Measurements from ENCODE around the gene MALRD1. TPM values are rescaled to one million over a fixed set of nuclear protein-coding genes. Genes with fewer than 3 reads are reported as not detected.

MALRD1 gene
- total RNA-seq, 2 experiments from 2014 or later: 0.29 to 0.41 TPM

- CTCF ChIA-PET: no interaction called here
- ATAC-seq (no peak), DNase-seq (no peak)
- no peak for TF ChIP-seq CTCF (IDR thresholded peaks at IDR 0.05)
- POLR2A ChIA-PET: no interaction called here
- no peak overlapping the region for H3K4me3 Mint-ChIP-seq
- H3K27ac Mint-ChIP-seq: no peak overlapping the region
- no peaks in the 10 kb centered on the region for H3K27me3 Mint-ChIP-seq
- H3K36me3 Mint-ChIP-seq (ENCODE audit: low read depth): no peaks in the 10 kb centered on the region
- H3K9me3 Mint-ChIP-seq: no peaks in the 10 kb centered on the region
- H3K4me1 Mint-ChIP-seq (ENCODE audit: low read depth): no peaks in the 10 kb centered on the region
- intact Hi-C loops (cut with micrococcal nuclease): no loop called here
These were observed 558.4 kb downstream of the MALRD1 start for GRCh38 chr10:19606968-19607367.

DNA sequence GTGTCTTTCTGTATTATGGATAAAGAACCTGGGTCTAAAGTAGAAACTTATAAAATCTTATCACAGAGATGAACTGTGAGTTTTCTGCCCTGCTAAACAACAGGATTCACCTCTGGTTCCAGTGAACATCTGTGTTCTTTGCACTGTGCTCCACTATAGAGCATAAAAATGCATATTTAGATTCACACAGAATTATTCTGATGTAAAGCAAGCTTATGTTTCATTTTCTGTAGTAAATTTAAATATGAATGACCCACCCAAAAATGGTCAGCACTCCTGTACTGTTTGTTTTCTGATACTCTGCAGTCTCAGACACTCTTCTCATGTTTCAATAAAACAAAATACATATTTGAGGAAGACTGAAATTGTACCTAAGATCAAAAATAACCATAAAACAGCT lies 563.2 kb downstream of the MALRD1 start:
- no peak for TF ChIP-seq CTCF (IDR thresholded peaks at IDR 0.05)
- Mint-ChIP-seq H3K4me3 (no peak overlapping the region), H3K27ac (no peak overlapping the region), H3K4me1 (ENCODE audit: low read depth) (no peaks in the 10 kb centered on the region), H3K36me3 (ENCODE audit: low read depth) (no peaks in the 10 kb centered on the region), H3K9me3 (no peaks in the 10 kb centered on the region), H3K27me3 (no peaks in the 10 kb centered on the region)
- no peak for ATAC-seq
- intact Hi-C loops (cut with micrococcal nuclease): no loop called here
- no peak for DNase-seq
- ChIA-PET POLR2A (no interaction called here), CTCF (no interaction called here)

DNA sequence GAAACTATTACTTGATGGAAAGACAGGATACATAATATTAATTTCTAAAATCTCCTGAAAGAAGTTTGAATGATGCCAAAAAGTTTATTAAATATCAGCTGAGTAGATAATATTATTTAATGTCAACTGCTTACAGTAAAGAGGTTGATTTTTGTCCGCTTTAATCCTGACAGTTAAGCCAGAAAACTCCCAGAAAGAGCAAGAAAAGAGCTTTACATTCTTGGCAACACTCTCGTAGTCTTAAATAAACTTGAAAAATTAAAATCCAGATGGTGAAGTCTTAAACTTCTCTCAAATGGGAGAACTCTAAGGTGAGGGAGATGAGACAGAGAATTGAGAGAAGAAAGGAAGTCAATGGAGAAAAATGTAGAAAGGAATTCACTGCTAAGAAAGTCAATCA lies 568.4 kb downstream of the MALRD1 start:
- Mint-ChIP-seq H3K27ac (no peak overlapping the region), H3K9me3 (no peaks in the 10 kb centered on the region), H3K36me3 (ENCODE audit: low read depth) (no peaks in the 10 kb centered on the region), H3K27me3 (no peaks in the 10 kb centered on the region), H3K4me1 (ENCODE audit: low read depth) (no peaks in the 10 kb centered on the region), H3K4me3 (no peak overlapping the region)
- no peak for ATAC-seq
- TF ChIP-seq CTCF (IDR thresholded peaks at IDR 0.05): no peak
- intact Hi-C loops (cut with micrococcal nuclease): no loop called here
- ChIA-PET CTCF (no interaction called here), POLR2A (interaction anchor here (0.9 kb wide), 1 partner anchor 985 kb away, joined by 4 read pairs; no protein-coding TSS in a partner anchor)
- no peak for DNase-seq

GRCh38 chr10:19620811-19621210 lies 572.2 kb downstream of the MALRD1 start:
- CTCF ChIA-PET: no interaction called here
- TF ChIP-seq CTCF (IDR thresholded peaks at IDR 0.05): no peak
- Mint-ChIP-seq H3K27ac (no peak overlapping the region), H3K9me3 (no peaks in the 10 kb centered on the region), H3K4me1 (ENCODE audit: low read depth) (no peaks in the 10 kb centered on the region), H3K27me3 (no peaks in the 10 kb centered on the region), H3K4me3 (no peak overlapping the region), H3K36me3 (ENCODE audit: low read depth) (no peaks in the 10 kb centered on the region)
- POLR2A ChIA-PET: no interaction called here
- intact Hi-C loops (cut with micrococcal nuclease): no loop called here
- no peak for DNase-seq
- ATAC-seq: no peak

DNA sequence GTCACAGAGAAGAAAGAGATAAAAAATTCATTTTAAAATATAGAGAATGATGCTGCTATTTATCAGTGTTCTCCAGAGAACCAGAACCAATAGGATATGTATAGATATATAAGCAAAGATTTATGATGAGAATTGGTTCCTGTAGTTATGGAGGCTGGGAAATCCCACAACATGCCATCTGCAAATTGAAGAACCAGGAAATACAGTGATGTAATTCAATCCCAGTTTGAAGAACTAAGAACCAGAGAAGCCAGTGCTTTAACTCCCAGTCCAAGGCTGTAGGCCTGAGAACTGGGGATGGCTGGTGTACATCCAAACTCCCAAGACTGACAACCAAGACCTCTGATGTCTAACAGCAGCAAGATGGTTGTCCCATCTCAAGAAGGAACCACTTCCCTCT lies 574.7 kb downstream of the MALRD1 start:
- no peaks in the 10 kb centered on the region for H3K4me1 Mint-ChIP-seq (ENCODE audit: low read depth)
- no peak for DNase-seq
- intact Hi-C loops (cut with micrococcal nuclease): no loop called here
- no peak overlapping the region for H3K4me3 Mint-ChIP-seq
- CTCF ChIA-PET: no interaction called here
- no peak for ATAC-seq
- TF ChIP-seq CTCF (IDR thresholded peaks at IDR 0.05): no peak
- H3K36me3 Mint-ChIP-seq (ENCODE audit: low read depth): no peaks in the 10 kb centered on the region
- POLR2A ChIA-PET: no interaction called here
- no peaks in the 10 kb centered on the region for H3K9me3 Mint-ChIP-seq
- no peaks in the 10 kb centered on the region for H3K27me3 Mint-ChIP-seq
- H3K27ac Mint-ChIP-seq: no peak overlapping the region
